MCF 10A (cell line): ENCODE data around the gene KCNK10. TPM values are rescaled to one million over a fixed set of nuclear protein-coding genes. Genes with fewer than 3 reads are reported as not detected.

Experiments used
- BruUV-seq: library from RNA; stranded (reverse); fragments of 400-500 nt; replicated peaks from 2 replicates; lab custom pipeline; 2021; lab: Mats Ljungman, UMichigan
- CTCF ChIA-PET: fragments of 300-600 bp; sonication (Branson Sonifier 250); formaldehyde crosslinking; extraction: SDS; loops from one replicate; lab custom pipeline; 2021; ENCODE audit warnings: antibody characterized with exemption, inconsistent platforms; lab: Yijun Ruan, JAX
- POLR2A ChIA-PET: fragments of 300-600, 350-650 bp; sonication (Branson Sonifier 250); formaldehyde crosslinking; extraction: SDS; loops from one replicate; lab custom pipeline; 2020; ENCODE audit warnings: antibody characterized with exemption, inconsistent platforms; lab: Yijun Ruan, JAX
- DNase-seq: peaks from one replicate; pipeline ENCODE4 v3.0.0-alpha.2; 2018; ENCODE audit not compliant: unreplicated experiment
- H3K27ac Mint-ChIP-seq: one replicate; pipeline ENCODE4 v1.8.0; 2022; ENCODE audit warnings: mild to moderate bottlenecking, low read depth, mixed read lengths; ENCODE audit not compliant: unreplicated experiment
- H3K27me3 Mint-ChIP-seq: one replicate; pipeline ENCODE4 v1.8.0; 2022; ENCODE audit warnings: mixed read lengths; ENCODE audit not compliant: insufficient read depth, unreplicated experiment
- H3K36me3 Mint-ChIP-seq: one replicate; pipeline ENCODE4 v1.8.0; 2022; ENCODE audit warnings: mild to moderate bottlenecking, moderate library complexity, mixed read lengths; ENCODE audit not compliant: insufficient read depth, unreplicated experiment
- H3K4me1 Mint-ChIP-seq: one replicate; pipeline ENCODE4 v1.8.0; 2022; ENCODE audit warnings: mixed read lengths; ENCODE audit not compliant: insufficient read depth, unreplicated experiment
- H3K4me3 Mint-ChIP-seq: one replicate; pipeline ENCODE4 v1.8.0; 2022; ENCODE audit warnings: mild to moderate bottlenecking, moderate library complexity, mixed read lengths; ENCODE audit not compliant: unreplicated experiment
- H3K9me3 Mint-ChIP-seq: one replicate; pipeline ENCODE4 v1.8.0; 2022; ENCODE audit warnings: mixed read lengths; ENCODE audit not compliant: unreplicated experiment
- intact Hi-C: fragments of 100-400 bp; cut with micrococcal nuclease; formaldehyde crosslinking; loops from 2 replicates; pipeline ENCODE4 v1.14.1; 2022
- total RNA-seq: library from RNA; stranded (reverse); gene quantifications from 2 replicates; pipeline ENCODE4 v1.2.3, GENCODE V29; 2022
- TF ChIP-seq, protein P1 (sequence below): fragments of 200-600 bp; IDR thresholded peaks from one replicate; pipeline ENCODE4 v1.8.0; 2022; ENCODE audit warnings: antibody characterized with exemption, mild to moderate bottlenecking; ENCODE audit not compliant: unreplicated experiment

Gene KCNK10
- total RNA-seq, 1 experiment from 2014 or later = not detected

DNA sequence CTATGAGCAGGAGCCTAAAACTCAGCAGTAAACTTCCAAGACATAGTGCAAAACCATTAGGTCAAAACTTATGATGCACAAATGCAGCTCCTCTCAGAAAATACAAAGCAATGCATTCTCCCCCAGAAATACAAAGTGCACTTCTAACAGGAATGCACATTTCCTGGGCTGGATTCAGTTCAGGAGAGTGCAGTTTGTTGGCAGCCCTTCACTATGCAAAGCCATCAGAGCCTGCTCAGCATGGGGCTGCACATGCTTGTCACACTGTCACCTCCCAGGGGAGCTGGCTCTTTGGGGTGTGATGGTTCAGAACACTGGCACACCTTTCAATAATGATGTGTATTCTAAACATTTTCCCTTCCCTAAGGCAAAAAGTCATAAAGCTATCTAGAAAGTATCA lies 110.4 kb downstream of the KCNK10 start:
- H3K27me3 Mint-ChIP-seq = peaks cover 20% of the 10 kb centered on the region
- no peak overlapping the region for H3K27ac Mint-ChIP-seq
- intact Hi-C loops = no loop called here
- no peak overlapping the region for H3K4me3 Mint-ChIP-seq
- ChIA-PET CTCF (interaction anchor here (0.5 to 0.6 kb wide), 3 partner anchors 11 to 1540 kb away, joined by 3 to 5 read pairs (median 3); no protein-coding TSS in a partner anchor), POLR2A (no interaction called here)
- no peak for DNase-seq
- no peaks in the 10 kb centered on the region for H3K4me1 Mint-ChIP-seq
- TF ChIP-seq, protein P1, sequence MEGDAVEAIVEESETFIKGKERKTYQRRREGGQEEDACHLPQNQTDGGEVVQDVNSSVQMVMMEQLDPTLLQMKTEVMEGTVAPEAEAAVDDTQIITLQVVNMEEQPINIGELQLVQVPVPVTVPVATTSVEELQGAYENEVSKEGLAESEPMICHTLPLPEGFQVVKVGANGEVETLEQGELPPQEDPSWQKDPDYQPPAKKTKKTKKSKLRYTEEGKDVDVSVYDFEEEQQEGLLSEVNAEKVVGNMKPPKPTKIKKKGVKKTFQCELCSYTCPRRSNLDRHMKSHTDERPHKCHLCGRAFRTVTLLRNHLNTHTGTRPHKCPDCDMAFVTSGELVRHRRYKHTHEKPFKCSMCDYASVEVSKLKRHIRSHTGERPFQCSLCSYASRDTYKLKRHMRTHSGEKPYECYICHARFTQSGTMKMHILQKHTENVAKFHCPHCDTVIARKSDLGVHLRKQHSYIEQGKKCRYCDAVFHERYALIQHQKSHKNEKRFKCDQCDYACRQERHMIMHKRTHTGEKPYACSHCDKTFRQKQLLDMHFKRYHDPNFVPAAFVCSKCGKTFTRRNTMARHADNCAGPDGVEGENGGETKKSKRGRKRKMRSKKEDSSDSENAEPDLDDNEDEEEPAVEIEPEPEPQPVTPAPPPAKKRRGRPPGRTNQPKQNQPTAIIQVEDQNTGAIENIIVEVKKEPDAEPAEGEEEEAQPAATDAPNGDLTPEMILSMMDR = no peak
- no TSS peak for BruUV-seq
- no peaks in the 10 kb centered on the region for H3K36me3 Mint-ChIP-seq
- H3K9me3 Mint-ChIP-seq = no peaks in the 10 kb centered on the region

DNA sequence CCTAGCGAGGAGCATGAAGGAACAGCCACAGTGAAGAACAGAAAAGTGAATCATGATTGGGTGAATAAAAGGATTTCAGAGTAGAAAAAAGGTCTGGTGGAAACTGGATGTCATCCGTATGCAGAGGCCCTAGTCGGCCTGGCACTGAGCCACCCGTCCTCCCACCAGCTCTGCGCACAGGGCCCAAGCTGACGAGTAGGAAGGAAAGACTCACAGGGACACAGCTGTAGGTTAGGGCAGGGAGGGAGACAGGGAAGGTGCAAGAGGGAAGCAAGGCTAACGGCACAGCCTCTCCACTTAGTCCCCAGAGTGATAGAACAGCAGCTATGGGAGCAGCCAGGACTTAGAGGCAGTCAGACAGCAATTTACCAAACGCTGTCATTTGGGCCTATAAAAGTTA lies 112.6 kb downstream of the KCNK10 start:
- BruUV-seq = no TSS peak
- TF ChIP-seq, protein P1 = no peak
- intact Hi-C loops = no loop called here
- ChIA-PET CTCF (no interaction called here), POLR2A (no interaction called here)
- Mint-ChIP-seq H3K36me3 (no peaks in the 10 kb centered on the region), H3K4me3 (no peak overlapping the region), H3K27ac (no peak overlapping the region), H3K9me3 (no peaks in the 10 kb centered on the region), H3K27me3 (peaks cover 24% of the 10 kb centered on the region), H3K4me1 (no peaks in the 10 kb centered on the region)
- no peak for DNase-seq

DNA sequence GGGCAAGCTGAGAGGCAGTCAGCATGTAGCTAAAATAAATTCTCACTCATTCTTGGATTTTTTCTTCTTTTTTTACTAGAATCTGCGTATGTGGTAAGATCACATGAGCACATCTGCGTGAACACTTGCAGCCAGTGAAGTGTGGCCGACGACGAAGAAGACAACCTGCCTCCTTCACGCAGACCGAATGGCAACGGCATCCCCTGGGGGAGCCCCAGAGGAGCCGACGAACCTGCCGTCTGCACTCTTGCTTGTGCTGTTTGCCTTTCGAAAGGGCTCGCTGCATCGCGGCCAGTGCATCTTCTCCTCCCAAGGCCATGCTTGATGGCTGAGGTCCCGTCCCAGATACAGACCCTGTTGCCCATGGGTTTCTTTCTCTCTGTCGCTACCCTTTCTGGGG lies 113.8 kb downstream of the KCNK10 start:
- H3K27ac Mint-ChIP-seq = no peak overlapping the region
- H3K36me3 Mint-ChIP-seq = no peaks in the 10 kb centered on the region
- no peak for DNase-seq
- peaks cover 35% of the 10 kb centered on the region for H3K27me3 Mint-ChIP-seq
- no peak overlapping the region for H3K4me3 Mint-ChIP-seq
- no peaks in the 10 kb centered on the region for H3K4me1 Mint-ChIP-seq
- BruUV-seq = no TSS peak
- CTCF ChIA-PET = interaction anchor here (0.6 kb wide), 1 partner anchor 1128 kb away, joined by 4 read pairs; no protein-coding TSS in a partner anchor
- intact Hi-C loops = no loop called here
- TF ChIP-seq, protein P1 = no peak
- POLR2A ChIA-PET = no interaction called here
- no peaks in the 10 kb centered on the region for H3K9me3 Mint-ChIP-seq

DNA sequence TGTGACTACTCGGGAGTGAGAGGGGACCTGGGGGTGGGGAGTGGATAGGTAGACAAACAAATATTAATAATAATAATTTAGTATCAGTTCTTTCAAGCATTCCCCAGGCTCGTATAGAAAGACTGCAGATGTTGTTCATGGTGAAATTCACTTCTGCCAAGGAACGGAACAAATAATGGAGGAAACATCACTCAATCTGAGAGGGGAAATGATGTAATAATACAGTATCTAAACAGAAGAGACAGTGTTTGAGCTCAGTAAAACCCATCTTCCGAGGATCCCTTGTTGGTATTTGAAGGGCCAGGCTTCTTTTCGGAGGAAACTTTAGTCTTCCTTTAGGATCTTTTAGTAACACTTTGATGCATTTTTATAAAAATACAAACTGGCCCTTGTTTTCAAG lies 114.2 kb downstream of the KCNK10 start:
- Mint-ChIP-seq H3K4me3 (no peak overlapping the region), H3K36me3 (no peaks in the 10 kb centered on the region), H3K27me3 (peaks cover 39% of the 10 kb centered on the region), H3K27ac (no peak overlapping the region), H3K4me1 (no peaks in the 10 kb centered on the region), H3K9me3 (no peaks in the 10 kb centered on the region)
- BruUV-seq = no TSS peak
- DNase-seq = no peak
- intact Hi-C loops = no loop called here
- POLR2A ChIA-PET = interaction anchor here (0.6 kb wide), 1 partner anchor 16 kb away, joined by 3 read pairs; no protein-coding TSS in a partner anchor
- TF ChIP-seq, protein P1 = no peak
- CTCF ChIA-PET = interaction anchor here (0.6 to 0.7 kb wide), 2 partner anchors 1127 to 1993 kb away, joined by 3 to 4 read pairs; no protein-coding TSS in a partner anchor
